SIG-M5 (cell line): ENCODE data around the gene SORCS2.

Source experiments
- DNase-seq: peaks from one replicate; lab custom pipeline; 2025; lab: John Stamatoyannopoulos, UW

Gene SORCS2

DNA sequence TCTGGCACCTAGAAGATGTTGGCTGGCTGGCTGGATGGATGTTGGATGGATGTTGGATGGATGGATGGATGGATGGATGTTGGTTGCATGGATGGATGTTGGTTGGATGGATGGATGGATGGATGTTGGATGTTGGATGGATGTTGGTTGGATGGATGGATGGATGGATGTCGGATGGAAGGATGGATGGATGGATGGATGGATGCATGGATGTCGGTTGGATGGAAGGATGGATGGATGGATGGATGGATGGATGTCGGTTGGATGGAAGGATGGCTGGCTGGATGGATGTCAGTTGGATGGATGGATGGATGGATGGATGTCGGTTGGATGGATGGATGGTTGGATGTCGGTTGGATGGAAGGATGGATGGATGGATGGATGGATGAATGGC lies 145.7 kb downstream of the SORCS2 start:
- no peak for DNase-seq

DNA sequence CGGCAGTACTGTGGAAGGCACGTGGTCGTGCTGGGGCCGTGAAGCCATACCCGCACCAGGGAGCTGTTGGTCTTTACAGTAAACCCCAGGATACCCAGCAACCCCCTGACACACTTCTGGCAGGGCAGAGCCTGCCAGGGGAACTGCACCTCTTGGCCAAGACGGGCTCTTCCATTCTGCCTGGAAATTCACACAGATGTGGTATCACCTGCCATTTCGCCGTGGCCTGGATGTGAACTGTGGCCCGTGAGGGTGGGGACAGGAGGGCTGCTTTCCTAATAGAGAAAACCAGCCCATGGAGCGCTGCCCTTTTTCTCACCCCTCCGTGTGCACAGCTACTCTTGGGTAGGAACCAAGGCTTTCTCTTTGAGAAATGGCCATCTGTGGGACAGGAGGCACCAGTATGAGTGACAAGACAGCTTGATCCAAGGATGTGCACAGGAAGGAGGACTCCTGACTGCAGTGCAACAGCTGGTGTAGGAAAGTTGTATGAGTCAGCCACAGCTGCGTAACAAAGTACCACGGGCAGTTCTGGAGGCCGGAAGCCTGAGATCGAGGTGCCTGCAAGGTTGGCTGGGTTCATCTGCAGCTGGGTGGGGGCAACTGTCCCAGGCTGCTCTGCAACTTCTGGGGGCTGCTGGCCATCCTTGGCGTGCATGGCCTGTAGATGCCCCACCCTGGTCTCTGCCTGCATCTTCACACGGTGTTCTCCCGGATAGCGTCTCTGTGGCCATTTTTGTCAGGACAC lies 146.7 kb downstream of the SORCS2 start:
- no peak for DNase-seq

DNA sequence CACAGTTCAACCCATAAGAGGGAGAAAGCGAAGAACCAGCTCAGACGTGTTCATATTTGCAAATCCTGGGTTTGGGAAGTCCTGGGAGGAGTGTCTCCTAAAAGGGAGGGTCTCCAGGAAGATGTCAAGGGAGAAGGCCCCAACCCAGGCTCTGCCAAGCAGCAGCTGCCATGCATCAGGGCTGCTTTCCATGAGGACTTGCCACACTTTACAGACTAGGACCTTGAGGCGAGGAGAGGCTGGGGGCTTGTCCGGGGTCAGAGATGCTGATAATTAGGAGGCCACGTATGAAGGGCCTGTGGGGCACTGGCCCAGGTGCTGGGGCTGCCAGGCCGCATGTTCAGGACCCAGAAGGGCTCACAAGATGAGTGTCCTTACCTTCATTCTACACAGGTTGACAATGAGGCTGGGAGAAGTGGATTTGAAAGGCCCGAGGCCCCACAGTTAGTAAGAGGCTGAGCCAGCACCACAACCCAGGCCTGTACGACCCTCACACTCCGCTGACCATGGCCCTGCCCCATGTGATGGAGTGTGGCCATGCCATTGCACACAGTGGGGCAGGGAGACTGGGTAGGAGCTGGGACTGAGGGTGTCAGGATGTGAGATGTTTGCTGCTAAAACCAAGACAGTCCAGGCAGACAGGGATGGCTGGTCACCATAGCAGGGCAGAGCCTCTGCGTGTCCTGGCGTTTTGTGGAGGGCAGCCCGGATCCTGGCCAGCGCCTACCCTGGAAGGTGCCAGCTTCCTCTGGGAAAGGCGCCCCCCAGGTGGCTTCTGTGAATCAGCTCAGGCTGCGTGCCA lies 147.6 kb downstream of the SORCS2 start:
- no peak for DNase-seq

DNA sequence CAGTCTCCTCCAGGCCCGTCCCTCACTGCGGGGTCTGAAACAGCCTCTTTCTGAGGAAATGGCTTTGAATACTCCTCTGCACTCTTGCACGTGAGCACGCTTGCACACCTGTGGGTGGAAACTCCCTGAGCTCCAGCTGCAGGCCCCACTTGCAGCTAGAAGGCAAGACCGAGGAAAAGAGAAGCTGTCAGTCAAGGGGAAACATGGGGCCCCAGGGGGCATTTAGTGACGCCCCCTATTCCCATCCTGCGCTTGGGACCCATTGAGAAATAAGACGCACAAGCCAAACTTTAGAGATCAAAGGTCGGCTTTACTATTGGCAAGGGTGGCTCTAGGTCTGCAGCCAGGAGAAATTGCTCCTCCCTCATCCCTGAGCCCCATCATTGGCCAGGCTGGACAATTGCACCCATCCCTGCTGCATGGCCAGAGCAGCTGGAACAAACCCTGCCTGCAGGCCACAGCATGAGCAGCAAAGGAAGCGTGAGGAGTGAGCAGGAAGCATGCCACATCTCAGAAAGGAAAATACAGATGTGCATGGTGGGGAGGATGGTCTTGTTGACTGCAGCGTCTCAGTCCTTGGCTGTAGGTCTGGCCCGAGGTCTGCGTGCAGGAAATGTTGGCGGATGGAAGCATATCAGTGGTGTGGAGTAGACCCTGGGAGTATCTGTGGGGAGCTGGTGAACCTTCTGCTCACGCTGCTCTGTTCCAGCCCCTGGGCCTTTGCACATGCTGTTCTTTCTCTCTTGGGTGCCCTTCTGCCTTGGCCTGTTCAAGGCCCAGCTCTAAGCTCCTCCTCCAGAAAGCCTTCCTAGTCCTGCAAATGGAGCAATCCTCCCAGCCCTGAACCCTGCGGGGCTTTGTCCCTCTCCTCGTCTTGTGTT lies 148.5 kb downstream of the SORCS2 start:
- no peak for DNase-seq

DNA sequence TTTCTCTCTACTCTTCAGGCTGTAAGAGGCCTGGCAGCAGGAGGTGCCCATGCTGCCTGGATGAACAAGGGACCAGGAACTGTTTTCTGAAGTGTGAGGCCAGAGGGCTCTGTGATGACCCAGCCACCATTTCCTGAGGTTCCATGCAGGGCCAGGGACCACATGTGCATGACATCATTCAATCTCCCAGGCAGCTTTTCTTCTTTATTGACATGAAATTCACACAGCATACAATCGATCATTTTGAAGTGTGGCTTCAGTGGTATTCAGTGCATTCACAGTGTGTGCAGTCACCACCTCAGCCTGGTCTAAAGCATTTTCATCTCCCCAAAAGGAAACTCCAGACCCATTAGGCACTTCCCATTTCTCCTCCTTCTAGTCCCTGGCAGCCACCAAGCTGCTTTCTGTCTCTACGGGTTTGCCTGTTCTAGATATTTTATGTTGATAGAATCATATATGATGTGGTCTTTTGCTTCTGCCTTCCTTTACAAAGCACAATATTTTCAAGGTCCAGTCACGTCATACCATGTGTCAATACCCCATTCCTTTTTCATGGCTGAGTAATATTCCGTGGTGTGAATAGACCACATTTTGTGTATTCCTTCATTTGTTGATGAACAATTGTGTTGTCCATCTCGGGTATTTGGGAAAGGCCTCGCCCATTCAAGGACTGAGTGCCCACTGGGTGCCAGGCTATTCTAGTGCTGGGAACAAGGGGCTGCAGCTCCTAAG lies 149.3 kb downstream of the SORCS2 start:
- no peak for DNase-seq

DNA sequence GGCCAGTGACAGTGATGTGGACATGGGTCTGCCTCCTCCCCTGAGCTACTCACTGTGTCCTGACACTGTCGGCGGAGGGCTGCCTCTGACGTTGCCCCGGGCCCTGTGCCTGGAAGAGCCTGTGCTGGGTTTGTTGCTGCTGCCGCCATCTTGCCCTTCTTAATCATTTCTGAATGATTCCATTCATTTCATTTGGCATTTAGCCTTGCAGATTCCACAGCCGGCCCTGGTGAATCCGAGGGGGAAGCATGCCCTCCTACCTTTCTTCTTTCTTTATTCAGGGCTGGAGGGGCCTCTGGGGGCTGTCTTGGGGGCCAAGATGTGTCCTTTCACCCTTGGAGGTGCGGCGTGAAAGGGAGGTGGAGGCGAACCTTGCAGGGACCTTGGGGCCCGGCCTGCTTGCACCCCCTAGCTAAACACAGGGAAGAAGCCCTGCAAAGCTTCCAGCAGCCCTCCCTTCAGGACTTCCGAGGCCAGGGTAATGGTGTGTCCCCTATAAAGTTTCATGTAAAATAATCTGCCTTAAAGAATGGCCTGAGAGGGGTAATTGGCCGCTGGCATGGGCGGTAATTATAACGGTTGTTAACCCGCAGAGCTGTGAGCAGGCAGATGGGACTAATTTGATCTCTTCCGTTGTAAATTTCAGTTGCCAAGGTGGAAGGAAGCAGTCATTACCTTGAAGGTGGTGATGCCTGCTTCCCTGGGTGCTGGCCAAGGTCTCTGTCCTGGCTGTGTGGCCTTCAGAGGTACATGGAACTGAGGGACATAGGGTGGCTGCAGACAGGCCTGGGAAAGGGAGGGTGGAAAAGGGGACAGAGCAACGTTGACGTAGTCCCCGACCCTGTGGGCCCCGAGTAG lies 150.1 kb downstream of the SORCS2 start:
- DNase-seq, result no peak

DNA sequence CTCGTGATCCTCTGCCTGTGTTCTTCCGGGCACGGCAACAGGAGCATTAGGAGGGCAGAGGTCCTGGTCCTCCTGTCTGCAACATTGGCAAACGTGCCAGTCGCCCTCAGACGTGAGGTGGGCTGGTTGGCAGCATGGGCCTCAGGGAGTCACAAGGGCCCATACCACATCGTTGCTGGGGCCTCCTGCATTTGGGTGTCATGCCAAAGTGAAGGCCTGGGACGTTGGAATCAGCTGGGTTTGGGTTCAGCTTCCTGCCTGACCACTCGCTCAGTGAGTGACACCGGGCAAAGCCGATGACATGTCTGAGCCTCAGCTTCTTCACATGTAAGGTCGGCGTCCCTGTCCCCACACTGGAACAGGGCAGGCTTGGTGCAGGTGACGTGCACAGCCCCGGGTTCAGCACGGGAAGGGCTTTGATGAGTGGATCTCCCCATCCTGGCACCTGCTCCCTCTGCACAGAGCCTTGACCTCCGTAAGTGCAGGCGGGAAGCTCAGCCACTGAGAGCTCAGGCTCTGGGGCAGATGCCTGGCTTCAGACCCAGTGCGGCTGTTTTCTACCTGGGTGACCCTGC lies 150.8 kb downstream of the SORCS2 start:
- DNase-seq, result no peak

DNA sequence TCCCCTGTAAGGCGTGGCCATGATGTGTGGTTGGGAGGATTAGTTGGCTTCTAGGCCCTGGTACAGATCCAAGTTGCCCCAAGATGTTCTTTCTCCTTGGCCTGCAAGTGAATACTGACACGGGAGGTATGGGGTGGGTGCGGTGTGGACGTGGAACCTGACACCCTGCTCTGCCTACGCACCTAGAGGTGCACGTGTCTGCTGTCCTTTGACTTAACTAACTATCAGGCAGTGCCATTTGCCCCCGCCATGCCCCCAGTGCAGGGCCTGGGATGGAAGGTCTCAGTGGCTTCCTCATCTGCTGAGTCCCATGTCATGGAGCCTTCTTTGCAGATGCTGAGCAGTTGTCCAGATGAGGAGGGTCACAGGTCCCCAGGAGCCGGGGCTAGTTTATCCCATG lies 151.6 kb downstream of the SORCS2 start:
- no peak for DNase-seq

DNA sequence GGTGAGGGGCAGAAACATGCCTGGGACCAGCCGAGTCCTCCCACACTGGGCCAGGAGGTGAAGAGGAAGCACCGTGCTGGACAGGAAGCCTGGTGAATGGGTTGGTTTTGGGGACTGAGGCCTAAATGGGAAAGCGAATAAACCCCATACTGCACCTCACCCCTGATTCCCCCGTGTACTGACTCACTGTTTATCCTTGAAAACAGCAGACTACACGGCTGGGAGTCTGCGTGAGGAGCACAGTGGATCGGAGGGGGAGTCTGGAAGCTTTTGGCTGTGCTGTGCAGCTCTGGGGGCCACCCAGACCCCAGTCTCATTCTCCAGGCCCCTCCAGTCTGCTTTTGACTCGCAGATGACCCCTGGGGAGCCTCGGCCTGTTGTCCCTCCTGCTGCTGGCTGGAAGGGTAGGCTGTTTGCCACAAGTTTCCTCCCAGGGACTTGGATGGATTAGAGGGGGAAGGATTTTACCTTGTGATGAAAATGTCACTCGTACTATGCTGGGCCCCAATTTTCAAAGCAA lies 152.4 kb downstream of the SORCS2 start:
- DNase-seq, result no peak

DNA sequence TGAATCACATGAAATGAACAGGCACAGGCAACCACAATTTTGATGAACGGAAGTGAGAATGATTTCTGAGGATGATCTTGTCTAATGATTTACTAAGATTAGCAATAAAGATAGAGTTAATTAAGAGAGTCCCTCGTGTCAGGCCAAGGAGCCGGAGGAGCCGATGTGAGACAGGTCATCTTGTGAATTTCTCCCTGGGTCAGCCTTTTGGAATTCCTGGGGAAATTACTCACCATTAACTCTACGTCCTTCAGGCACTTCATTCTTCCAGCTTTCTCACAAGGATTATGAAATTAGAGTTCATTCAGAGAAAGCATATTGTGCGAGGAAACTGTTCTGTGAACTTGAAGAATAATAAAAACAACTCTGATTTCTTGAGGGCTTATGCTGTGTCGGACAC lies 155.6 kb downstream of the SORCS2 start:
- no peak for DNase-seq

DNA sequence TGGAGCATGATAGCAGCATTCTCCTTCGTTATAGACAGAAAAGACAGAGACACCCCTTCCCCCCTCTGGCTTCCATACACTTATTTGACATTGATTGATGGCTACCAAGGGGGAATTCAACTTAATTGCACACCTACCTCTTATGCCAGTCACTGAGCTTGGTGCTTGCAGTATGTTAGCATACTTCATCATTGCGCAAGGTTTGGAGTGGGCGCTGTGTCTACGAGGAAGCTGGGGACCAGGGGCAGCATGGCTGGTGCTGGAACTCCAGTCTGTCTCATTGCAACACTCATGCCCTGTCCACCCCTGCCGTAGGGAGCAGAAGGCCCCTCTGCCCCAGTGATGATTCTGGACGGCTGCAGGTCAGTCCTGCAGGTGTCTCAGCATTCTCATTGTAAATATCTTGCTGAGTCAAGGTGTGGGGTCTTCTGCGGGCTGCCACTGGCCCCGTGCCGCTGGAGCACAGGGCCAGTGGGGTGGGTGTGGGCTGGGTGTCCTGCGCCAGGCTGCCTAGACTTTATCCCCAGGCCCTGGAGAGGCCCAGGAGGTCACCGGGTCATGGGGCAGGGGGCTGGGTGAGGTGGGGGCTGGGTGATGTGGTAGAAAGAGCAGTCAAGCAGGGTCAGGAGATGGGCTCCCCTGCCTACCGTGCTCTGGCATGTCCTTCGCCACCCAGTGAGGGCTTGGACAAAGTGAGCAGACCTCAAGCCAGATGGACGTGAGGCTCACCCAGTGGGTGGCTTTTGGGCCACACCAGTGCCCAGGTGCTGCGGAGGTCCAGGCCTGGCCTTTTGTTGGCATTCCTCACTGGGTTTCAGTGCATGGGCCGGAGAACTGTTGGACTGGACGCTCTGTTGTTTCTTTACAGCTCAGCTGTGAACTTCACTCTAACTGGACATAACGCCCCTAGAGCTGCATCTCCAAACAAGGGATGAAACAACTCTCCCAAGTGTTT lies 156.9 kb downstream of the SORCS2 start:
- no peak for DNase-seq

DNA sequence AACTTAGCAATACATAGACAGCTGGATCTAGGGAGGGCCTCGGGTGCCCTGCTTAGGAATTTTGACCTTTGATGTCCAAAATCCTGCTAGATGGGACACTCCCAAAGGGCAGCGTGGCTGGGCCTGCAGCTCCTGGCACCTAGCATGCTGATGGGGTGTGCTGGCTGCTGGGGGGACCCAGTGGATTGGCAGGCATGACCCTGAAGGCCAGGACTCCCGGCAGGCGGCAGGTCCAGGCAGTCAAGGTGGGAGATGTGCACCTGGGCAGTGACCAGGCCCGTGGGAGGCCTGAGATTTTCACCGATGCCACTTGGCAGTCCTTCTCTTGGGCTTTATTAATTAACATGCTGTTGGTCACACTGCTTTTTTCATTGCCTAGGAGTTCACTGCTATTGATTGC lies 158.1 kb downstream of the SORCS2 start:
- DNase-seq, result no peak

DNA sequence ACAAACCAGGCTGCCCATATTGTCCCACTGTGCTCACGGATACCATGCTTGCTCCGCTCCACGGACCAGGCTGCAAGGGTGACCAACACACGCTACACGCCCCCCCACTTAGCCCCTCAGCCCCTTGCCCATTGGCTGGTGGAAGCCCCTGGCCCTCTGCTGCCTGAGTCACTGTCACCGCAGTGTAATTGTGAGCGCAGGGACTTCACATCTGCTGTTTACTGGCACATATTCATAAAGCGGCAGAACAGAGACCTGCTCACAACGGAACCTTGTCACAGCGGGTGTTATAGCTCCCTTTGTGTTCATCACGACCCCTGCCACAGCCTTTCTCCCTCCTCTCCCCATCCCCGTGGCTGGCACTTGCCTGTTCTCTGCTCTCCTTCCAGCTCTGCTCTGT lies 158.7 kb downstream of the SORCS2 start:
- DNase-seq, result no peak

DNA sequence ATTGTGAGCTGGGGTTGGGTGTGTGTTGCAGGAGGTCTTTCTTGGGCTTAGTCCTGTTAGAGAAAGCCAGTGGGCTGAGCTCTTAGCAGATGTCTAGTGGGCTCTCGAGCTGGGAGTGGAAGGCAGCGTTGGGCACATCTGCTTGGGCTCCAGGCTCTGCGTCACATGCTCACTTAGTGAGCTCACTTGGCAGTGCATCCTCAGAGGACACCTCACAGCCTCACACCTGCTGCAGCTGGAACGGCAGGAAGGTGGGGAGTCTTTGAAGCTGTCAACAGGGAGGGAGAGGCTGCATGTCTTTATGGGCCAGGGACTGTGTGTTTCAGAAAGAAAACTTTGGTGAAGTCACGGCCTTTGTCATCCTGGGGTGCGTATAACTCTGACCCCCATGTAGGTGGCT lies 160.1 kb downstream of the SORCS2 start:
- no peak for DNase-seq

DNA sequence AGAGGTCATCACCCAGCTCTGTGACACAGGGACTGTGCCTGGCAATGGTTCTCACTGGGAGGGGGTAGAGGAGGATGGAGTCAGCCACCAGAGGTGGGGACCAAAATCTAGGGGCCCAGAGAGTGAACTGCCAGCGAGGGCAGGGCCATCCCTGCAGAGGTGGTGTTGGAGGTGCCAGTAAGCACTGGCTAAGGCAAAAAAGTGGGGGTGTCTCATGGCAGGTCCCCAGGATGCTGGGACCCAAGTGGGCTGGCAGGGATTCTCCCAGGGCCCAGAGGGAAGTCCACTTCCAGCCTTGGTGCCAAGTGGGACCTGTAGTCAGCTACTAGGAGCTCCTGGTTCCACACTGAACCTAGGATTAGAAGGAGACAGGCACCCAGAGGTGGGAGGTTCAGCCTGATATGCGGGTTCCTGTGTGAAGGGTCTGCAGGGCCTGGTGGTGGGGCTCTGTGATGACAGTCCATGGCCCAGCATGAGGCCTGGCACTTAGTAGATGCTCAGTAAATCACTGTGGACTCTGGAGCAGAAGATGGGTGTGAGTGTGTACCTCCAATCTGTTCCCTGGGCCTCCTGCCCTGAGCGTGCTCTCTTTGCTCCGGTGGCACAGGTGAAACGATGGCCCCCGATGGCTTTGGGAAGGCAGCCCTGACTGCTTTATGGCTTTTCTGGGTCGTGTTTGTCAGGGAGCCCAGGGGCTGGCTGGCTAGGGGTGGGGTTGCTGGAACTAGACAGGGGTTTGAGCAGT lies 160.9 kb downstream of the SORCS2 start:
- DNase-seq, result no peak

DNA sequence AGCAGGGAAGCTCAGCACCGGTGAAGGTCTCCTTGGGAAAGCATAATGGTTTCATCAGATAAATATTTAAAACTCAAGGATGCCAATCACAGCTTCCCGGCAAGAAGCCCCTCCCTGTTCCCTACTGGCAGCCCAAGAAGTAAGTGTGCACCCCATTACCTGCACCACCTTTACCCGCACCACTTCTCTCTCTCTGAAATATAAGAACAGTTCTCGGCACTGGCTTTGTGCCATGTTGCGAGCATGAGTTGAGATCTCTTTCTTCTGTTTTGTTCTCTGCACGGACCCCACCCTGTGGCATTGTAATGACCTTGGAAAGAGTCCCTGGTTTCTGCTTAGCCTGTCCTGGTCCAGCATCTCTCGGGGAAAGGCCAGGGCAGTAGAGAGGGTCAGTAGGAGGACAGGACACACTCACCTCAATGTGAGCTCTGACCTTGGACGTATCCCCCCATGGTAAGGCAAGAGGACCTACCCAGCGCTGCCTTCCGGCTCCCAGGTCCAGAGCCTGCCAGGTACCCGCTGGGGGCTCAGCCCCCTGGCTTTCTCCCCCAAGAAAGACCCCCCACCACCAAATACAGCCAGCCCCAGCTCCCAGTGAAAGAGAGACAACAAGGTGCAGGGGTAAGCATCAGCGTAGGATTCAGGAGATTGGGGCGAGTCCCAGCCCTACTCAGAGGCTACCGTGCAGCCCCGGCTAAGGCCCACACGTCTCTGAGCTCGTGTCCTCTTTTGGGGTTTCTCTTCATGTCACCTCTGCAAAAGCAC lies 161.7 kb downstream of the SORCS2 start:
- no peak for DNase-seq

DNA sequence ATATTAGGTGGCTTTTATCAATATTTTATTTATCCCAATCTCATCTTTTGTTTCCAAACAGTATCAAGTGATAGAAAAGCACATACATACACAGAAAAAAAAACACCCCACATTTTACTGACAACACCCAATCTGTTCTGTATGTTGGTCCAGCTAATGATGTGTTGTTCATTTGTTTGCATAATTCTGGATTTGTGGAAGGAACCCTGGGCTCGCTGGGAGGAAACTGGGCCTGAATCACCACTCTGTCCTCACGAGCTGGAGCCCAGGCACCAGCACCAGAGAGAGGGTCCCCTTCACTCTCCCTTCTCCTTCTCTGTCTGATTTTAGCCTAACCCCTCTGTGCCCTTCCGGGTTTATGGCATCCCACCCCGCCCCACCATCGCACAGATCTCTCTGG lies 162.6 kb downstream of the SORCS2 start:
- no peak for DNase-seq

DNA sequence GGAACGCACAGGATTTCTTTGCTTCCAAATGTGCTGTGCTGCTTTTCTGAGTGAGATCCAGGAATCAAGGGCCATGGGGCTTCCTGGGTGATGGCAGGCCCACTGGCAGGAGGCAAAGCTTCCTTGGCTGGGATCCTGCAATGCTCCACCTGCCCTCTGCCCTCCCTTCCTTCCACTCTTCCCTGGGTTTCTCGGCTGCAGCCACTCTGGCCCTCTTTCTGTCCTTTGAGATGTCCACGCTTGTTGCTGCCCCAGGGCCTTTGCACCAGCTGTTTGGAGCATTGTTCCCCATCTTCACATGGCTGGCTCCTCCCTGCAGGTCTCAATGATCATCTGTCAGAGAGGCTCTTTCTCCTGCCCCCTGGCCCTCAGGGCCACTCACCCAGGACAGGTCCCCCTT lies 163.5 kb downstream of the SORCS2 start:
- DNase-seq, result no peak
